DMS 273 (cell line): ENCODE measurements around the gene PDE6D.
"Not testable (repeated sequence)": the region's sequence is repeated elsewhere in the genome, so short reads cannot be mapped to it uniquely, and the experiment has no call there.

Experiments
- DNase-seq: peaks from one replicate; lab custom pipeline; 2025; ENCODE audit not compliant: unreplicated experiment; lab: John Stamatoyannopoulos, UW

Gene PDE6D

DNA sequence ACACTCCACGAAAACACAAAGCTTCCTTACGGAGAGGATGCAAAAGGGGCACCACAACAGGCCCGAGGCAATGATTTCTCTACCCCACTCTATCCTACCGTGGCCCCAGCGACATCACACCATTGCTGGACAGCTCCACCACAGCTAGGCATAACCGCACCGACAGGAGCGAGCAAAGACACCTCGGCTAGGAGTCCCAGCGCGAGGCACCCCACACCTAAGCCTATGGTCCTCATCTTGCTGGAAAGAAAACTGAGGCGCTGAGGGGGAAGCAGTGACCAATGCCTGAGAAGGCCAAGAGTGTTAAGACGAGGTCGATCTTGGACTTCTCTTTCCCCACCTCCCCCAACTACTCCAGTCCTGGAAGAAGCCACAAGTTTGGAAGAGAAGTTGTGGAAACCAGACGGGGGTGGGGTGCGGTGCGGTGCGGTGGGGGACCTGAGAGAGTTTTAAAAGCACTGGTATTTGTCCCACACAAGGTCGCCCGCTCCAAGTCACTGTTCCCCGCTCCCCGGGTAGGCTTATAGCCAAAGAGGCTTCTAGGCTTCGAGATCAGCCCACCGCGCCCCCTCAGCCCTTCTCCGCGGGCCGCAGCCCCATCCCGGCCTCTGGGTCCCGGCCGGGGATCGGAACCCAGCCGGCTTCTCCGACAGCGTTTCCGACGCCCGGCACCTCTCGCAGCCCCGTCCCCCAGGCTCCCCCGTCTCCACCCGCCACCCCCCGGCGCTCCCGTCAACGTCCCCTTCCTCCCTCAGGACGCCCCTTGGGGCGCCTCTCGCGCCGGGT is 766 bp downstream of the PDE6D start:
- no peak for DNase-seq

DNA sequence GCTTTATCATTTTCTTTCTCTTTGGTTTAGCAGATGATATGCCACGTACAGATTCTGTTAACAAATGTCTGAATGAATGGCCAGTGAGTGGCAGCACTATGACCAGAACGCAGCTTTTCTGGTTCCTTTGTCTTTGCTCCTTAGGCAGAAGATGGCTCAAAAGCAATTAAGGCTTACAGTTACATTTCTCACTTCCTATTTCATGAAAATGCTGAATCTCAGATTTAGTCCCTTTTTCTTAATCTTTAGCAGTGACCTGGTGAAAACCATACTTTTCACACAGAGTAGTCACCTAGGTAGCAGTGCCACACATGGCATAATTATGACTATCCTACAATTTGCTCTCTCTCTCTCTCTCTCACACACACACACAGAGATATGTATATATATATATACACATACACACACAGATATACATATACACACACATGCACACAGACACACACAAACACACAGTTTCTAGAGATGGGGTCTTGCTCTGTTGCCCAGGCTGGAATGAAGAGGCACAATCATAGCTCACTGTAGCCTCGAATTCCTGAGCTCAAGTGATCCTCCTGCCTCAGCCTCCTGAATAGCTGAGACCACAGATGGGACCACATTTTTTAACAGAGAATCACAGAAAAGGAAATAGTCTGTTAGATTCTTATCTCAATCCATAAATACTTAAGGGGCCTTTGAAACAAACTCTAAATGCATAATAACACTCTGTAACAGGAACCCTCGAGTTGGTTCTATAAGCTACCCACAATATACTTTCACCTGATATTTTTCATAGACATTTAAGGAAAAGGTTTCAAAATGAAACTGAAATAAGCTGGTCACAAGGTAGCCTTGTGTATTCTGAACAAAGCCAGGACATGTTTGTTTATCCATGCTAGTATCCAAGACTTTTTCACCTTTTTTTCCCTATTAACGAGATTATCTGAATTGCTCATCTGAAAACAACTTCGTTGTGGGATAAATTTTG is 11.6 kb downstream of the PDE6D start:
- no peak for DNase-seq

DNA sequence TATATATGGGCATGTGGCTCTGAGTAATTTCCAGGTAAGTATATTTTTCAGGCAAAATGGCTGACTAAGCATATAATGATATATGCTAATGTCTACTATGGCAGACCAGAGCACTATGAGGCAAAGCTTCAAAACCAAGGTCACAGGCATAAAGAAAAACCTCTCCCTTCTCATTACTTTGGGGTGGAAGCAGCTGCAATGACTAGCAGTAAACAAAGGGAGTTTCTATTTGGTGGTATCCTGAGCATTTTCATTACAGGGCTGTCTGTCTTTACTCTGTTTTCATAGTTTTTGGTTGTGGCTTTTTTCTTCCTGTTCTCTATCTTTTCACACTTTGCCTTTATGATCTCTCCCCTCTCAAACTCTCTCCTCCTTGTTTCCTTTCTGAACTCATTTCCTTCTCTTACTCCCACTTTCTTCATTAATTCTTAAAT is 15.6 kb downstream of the PDE6D start:
- DNase-seq, result no peak

- DNase-seq, result no peak
These were observed 16.3 kb downstream of the PDE6D start for GRCh38 chr2:231764760-231765159.

DNA sequence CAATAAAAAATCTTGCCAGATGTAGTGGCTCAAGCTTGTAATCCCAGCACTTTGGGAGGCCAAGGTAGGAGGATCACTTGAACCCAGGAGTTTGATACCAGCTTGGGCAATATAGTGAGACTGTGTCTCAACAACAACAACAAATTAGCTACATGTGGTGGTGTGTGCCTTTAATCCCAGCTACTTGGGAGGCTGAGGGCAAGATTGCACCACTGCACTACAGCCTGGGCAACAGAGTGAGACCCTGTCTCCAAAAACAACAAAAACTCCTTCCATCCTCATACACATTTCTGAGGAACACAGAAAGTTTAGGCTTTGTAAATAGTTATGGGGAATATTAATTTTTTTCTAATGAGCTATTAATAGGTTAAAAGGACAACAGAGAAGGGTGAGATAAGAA is 17.0 kb downstream of the PDE6D start:
- DNase-seq, result no peak

DNA sequence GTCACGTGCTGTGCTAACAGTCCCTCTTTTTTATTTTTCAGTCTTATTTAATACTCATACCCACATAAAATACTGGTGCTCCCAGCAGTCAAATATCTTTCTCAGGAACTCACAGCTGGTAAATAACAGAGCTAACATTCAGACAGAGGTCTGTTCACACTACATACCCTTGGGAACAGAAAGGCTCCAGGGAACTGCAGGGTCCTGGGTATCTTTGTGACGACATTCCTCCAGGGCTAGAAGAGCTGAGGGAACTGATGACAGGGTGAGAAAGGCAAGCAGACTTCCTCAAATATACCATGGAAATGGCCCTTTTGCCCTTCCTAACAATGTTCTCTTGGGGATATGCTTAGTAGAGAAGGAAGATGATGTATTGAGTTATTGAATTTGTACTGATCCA is 19.3 kb downstream of the PDE6D start:
- DNase-seq, result no peak

DNA sequence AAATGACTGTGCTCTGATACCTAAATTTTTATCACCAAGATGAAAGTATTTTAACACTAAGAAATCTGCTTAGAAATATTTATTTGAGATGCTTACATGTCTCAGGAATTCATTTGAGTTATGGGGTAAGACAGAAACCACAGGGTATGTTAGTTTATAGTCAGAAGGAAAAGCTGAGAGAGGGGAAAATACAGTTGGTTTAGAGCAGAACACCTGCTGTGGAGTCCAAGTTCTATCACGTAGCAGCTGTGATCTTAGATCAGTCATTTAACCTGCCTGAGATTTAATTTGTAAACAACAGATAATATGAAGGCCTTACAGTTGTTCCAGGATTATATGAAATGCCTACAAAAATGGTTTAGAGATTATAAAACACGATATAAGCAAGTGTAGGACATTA is 29.0 kb downstream of the PDE6D start:
- no peak for DNase-seq

DNA sequence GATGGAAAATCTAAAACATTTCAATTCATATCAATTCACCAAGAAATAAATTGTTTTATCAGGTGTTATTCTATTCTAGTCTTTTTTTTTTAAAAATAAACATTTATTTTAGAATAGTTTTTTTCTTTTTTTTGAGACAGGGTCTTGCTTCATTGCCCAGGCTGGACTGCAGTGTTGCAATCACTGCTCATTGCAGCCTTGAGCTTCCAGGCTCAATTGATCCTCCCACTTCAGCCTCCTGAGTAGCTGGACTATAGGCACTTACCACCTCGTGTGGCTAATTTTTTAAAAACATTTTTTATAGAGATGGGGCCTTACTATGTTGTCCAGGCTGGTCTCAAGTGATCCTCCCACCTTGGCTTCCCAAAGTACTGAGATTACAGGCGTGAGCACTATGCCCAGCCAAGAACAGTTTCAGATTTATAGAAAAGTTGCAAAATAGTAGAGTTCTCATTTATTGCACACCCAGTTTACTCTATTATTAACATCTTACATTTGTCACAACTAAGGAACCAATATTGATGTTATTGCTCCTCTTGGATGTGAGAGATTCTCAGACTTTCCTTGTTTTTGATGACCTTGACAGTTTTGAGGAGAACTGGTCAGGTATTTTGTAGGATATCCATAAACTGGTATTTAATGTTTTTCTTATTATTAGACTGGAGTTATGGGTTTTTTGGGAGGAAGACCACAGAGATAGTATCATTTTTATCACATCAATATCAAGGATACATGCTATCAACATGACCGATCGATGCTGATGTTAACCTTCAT is 29.9 kb downstream of the PDE6D start:
- no peak for DNase-seq

DNA sequence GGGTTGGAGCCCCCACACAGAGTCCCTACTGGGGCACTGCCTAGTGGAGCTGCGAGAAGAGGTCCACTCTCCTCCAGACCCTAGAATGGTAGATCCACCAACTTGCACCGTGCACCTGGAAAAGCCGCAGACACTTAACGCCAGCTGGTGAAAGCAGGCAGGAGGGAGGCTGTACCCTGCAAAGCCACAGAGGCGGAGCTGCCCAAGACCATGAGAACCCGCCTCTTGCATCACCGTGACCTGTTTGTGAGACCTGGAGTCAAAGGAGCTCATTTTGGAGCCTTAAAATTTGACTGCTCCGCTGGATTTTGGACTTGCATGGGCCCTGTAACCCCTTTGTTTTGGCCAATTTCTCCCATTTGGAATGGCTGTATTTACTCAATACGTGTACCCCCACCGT is 32.1 kb downstream of the PDE6D start:
- DNase-seq, result not testable (repeated sequence)

- DNase-seq, result not testable (repeated sequence)
These were observed 32.8 kb downstream of the PDE6D start for GRCh38 chr2:231748153-231748896.

DNA sequence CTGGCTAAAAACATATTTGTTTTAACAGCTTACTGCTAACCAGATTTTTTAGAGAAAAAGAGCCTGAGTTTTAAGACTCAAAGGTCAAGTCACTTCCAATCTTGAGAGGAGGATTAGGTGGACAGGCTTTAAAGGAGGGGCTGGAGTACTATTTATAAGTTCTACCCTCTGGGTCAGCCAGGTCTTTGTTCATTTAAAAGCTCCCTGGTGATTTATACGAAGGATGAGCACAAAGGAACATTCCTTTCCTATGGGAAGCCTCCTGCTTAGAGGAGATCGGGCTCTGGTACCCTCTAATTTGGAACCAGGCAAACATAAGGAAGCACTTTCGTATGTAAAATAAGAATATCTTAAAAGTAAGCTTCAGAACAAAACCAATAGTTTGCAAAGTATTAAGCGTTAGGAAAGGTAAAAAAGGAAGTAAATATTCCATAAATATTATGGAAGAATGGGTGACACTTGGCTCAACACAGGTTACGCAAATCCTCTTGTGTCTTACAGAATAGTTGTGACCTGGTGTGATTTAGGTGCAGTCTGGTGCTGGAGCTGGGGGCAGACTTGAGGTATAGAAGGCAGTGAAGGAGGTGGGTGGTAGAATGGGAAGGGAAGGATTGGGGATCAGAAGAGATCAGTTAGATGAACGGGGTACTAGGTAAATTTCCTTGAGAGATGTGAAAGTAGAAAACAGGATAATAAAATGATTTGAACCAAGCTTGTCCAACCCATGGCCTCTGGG is 35.6 kb downstream of the PDE6D start:
- DNase-seq, result no peak

DNA sequence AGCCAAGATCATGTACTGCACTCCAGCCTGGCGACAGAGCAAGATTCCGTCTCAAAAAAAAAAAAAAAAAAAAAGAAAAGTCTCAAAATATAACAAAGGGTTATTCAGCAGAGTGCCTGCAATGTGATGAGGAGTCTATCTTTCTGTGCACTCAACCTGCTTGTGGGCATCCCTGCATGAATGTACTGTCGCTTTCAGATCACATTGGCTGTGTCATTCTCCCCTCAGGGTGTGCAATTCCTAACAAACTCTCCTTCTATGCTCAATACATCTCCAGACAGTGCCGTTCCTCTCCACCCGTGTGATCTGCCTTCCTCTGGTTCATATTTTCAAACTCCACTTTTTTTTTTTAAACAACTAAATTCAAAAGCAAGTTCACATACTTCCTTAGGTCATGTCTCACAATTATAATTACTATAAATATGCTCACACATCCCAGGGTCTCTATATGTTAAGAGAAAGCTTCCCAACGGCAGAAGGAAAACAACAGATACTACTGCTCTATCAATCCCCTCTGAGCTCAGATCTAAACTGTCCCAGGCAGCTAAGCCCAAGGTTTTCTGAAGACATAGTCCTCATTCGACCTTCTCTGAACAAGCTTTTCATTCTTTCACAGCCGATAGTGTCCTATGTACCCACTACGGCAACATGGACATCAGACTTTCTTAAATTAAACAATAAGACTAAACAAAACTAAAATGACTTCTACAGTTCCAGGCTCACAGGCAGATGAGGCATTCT is 37.5 kb downstream of the PDE6D start:
- DNase-seq, result no peak

- no peak for DNase-seq
These were observed 43.3 kb downstream of the PDE6D start for GRCh38 chr2:231737761-231738160.

DNA sequence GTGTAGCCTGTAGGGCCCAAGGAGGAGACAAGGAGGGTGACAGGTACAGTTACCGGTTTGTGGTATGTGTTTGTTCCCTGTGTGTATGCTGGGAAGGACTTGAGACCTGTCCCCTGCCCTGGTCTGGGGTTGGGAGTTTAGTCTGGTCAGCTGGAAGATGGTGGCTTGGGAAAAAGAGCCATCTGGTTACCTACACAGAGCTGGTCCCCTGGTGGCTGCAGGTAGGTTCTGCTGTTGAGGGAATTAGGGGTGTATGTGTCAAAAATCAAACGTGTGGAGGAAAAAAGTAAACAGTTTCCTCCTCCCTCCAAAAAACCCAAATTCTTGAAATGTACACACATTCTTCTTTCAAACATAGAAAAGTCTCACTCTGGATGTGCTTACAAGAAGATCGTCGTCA is 48.5 kb downstream of the PDE6D start:
- no peak for DNase-seq

- peak; percentile 59 for DNase-seq
These were observed 53.5 kb downstream of the PDE6D start for GRCh38 chr2:231727621-231728020.

GRCh38 chr2:231726276-231726675 is 54.8 kb downstream of the PDE6D start:
- DNase-seq, result no peak

GRCh38 chr2:231725476-231725875 is 55.6 kb downstream of the PDE6D start:
- DNase-seq, result no peak

- no peak for DNase-seq
These were observed 58.3 kb downstream of the PDE6D start for GRCh38 chr2:231722721-231723307.
